Body of pancreas (tissue), 4 donors: ENCODE data around the gene ZNF200.
"Not testable (repeated sequence)": the region's sequence is repeated elsewhere in the genome, so short reads cannot be mapped to it uniquely, and the experiment has no call there.

Source experiments
- POLR2A ChIP-seq, 3 donors: fragments of 450-650 bp; IDR thresholded peaks; one replicate each; pipeline ENCODE4 v1.6.1; 2016; ENCODE audit warnings: antibody characterized with exemption in 3 of 3, mild to moderate bottlenecking in 2 of 3
- TF ChIP-seq, protein P1 (sequence below), 7 experiments: fragments of 450-650 bp in 4 of 7; fragments of 200-600 bp in 3 of 7; sonication (generic) in 3 of 7; IDR thresholded peaks; one replicate each; pipeline ENCODE4 v1.5.1; 2016 to 2019; ENCODE audit warnings: antibody characterized with exemption in 7 of 7

DNA sequence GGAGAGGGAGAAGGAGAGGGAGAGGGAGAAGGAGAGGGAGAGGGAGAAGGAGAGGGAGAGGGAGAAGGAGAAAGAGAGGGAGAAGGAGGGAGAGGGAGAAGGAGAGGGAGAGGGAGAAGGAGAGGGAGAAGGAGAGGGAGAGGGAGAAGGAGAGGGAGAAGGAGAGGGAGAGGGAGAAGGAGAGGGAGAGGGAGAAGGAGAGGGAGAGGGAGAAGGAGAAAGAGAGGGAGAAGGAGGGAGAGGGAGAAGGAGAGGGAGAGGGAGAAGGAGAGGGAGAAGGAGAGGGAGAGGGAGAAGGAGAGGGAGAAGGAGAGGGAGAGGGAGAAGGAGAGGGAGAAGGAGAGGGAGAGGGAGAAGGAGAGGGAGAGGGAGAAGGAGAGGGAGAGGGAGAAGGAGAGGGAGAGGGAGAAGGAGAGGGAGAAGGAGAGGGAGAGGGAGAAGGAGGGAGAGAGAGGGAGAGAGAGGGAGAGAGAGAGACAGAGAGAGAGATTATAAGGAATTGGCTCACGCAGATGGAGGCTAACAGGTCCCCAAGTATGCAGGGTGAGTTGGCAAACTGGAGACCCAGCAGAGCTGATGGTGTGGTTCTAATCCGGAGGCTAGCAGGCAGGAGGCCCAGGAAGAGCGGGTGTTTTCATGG is 37.1 kb downstream of the ZNF200 start:
- TF ChIP-seq, protein P1, sequence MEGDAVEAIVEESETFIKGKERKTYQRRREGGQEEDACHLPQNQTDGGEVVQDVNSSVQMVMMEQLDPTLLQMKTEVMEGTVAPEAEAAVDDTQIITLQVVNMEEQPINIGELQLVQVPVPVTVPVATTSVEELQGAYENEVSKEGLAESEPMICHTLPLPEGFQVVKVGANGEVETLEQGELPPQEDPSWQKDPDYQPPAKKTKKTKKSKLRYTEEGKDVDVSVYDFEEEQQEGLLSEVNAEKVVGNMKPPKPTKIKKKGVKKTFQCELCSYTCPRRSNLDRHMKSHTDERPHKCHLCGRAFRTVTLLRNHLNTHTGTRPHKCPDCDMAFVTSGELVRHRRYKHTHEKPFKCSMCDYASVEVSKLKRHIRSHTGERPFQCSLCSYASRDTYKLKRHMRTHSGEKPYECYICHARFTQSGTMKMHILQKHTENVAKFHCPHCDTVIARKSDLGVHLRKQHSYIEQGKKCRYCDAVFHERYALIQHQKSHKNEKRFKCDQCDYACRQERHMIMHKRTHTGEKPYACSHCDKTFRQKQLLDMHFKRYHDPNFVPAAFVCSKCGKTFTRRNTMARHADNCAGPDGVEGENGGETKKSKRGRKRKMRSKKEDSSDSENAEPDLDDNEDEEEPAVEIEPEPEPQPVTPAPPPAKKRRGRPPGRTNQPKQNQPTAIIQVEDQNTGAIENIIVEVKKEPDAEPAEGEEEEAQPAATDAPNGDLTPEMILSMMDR (IDR thresholded peaks at IDR 0.05), result not testable (repeated sequence)
- not testable (repeated sequence) for TF ChIP-seq POLR2A (IDR thresholded peaks at IDR 0.05)
